ENCODE measurements around the gene GAD1.

The GAD1 gene

GRCh38 chr2:170818036-170818751 is 1.5 kb downstream of the GAD1 start:
- DNase-seq: no peak

DNA sequence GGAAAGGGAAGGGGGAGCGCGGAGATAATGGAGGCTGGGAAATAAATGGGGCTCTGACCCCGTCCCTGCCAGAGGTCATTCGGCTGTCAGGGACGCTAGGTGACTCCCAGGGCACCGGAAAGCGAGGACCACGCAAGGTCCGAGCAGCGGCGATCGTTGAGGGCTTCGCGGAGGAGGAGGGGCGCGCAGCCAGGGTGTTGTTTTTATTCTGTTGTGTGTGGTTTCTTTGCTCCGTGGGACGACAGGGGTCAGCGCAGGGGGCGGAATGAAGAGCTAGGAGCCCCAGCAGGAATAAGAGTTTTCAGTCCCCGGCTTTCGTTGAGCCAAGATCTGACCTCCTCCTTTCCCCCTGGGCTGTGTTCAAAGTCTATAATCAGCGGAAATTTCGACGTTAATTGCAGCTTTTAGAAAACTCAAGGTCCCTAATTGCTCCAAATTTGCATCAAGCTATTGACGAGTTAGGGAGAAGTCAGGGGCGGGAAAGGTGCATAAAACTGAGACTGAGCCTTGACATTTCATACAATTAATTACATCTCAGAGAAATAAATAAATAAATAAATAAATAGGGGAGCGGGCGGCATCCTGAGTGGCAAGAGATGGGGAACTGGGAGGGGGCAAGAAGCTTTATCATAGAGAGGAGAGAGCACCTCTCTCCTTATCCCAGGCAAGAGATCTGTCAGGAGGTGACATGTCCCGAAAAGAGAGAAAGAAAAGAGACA is 2.2 kb downstream of the GAD1 start:
- no peak for DNase-seq

DNA sequence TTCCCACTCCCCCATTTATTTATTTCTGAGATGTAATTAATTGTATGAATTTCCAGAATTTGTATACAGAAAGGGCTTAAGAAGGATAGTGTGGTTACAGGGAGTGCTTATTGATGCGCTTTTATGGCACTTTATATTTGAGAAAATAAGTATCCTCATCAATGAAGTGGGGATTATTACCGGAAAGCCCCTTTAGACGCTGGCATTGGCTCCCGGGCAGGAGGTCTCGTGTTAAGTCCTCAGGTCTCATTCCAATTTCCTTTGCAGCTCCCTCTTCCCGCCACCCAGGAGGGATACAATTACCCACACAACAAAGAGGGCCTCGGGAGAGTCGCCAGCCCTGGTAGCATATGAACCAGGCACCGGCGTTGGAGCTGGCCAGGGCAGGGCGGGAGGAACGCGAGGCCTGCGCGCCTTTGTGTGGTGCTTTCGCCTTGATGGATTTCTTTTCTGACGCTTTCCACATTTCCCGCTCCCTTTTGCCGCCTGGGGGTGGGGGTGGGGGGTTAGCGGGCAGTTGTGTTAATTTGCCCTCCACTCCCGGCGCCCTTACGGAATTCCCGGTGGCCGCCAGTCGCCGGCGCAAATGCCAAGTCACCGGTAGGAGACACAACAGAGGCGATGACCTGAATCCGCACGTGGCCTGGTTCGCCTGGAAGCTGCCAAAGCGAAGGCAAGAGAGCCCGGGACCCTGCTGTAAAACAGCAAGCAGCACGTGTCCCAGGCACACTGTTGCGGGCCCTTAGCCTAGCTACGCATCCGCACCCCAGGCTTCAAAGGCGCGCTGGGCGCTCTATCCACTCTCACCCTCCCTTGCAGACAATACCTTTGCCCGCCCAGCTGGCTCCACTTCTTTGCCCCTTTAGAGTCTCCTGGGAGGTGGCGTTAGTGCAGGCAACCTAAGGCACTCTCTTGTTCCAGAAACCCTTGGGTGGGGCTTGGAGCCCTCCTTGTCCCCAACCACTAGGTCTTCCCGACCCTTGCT is 3.3 kb downstream of the GAD1 start:
- no peak for DNase-seq

- DNase-seq: no peak
Measured at GRCh38 chr2:170820757-170821530, 4.3 kb downstream of the GAD1 start.

GRCh38 chr2:170821531-170822289 is 5.0 kb downstream of the GAD1 start:
- DNase-seq: no peak

DNA sequence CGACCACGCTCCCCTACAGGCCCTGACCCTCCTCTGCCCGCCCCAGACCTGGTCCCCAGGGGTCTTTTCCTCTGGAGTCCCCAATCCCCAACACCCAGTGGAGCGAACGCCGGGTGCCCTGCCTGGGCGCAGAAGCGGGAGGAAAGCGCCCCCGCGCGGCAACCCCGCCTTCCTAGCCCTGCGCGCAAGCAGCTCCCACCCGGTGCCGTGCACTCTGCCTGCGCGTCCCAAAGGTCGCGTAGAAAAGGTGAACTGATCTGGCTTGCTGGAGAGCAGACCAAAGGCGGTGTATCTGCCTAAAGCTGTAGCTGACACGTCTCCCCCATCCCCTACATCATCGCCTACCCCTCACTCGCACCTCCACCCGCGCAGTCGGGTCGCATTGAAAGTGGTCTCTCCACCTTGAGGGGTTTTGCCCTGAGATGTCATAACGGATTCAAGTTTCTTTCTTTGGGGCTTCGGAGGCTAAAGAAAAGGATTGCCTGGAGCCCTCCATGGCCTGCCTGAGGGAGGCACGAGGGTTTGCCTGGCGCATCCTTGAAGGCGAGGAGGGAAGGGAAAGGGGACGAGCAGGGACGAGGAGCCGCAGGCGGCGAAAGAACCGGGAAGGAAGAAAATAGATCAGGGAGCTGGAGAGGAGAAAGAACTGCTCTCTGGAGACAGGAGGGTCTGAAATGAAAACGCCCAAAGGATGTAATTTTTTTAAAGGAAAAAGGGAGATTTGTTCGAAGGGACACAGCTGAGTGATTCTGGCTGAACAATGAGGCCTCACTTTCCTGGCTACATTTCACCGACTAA is 5.8 kb downstream of the GAD1 start:
- DNase-seq: no peak

DNA sequence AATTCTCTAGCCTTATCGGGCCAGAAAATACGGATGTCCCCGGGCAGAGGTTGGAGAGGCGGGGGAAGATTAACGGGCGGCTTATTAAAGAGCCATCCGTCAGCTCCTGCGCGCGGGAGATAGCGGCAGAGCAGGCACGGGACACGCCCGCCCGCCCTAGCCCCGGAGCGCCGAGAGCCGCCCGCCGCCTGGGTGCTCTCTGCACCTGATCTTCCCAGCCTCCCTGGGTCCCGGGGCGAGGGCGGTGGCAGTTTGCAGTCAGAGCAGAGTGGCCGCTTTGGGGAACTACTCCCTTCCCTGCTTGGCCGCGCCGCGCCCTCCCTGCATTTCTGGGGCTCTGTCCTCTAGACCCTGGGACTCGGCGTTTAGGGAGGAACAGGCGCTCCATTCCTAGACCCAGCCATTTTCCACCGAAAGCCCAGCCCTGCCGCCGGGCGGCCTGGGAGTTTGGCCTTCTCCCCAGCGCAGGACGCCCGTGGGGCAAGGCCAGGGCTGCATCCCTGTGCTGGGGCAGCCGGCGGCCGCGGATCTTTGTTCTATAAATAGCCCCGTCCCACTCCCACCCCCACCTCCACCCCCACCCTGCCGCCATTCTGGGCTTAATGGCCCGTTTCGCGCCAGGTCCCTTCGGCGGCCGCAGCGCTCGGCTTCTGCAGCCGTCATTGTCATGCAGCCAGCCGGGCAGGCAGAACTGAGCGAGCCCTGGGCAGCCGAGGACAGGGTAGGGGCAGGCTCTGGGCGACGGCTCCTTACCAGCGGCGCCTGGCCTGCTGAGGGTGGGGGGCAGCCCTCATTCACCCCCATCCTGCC is 6.6 kb downstream of the GAD1 start:
- DNase-seq: no peak

DNA sequence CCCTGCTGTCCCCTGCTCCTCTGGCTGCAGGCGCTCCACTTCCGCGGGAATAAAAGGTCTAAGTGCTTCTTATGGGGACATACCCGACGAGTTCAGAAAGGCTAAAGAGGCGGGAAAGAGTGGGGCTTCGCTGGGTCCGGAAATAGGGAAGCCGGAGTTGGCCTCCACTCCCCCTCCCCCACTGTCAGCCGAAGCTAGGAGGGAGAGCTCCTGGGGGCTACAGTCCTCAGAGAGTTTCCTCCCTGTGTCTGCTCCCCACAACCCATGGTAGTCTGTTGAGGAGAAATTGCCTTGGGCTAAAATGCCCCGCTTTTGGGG is 7.2 kb downstream of the GAD1 start:
- DNase-seq: no peak

- DNase-seq: no peak
Measured at GRCh38 chr2:170824526-170825015, 7.9 kb downstream of the GAD1 start.

DNA sequence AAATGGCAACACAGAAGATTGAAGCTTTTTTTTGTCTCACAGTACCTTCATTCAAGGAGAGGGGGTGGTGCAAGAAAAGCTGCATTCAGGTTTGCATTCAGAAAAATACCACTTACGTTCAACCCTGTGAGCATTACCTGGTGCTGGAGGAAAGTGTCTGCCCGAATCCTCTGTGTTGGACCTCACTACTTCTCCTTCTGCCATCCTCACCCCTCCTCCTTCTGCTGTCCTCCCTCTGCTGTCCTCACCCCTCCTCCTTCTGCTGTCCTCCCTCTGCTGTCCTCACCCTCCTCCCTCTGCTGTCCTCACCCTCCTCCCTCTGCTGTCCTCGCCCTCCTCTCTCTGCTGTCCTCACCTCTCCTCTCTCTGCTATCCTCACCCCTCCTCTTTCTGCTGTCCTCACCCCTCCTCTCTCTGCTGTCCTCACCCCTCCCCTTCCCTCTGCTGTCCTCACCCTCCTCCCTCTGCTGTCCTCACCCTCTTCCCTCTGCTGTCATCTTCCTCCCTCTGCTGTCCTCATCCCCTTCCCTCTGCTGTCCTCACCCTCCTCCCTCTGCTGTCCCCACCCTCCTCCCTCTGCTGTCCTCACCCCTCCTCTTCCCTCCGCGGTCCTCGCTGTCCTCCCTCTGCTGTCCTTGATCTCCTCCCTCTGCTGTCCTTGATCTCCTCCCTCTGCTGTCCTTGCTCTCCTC is 11.3 kb downstream of the GAD1 start:
- no peak for DNase-seq

GRCh38 chr2:170828533-170828916 is 11.8 kb downstream of the GAD1 start:
- DNase-seq: no peak

DNA sequence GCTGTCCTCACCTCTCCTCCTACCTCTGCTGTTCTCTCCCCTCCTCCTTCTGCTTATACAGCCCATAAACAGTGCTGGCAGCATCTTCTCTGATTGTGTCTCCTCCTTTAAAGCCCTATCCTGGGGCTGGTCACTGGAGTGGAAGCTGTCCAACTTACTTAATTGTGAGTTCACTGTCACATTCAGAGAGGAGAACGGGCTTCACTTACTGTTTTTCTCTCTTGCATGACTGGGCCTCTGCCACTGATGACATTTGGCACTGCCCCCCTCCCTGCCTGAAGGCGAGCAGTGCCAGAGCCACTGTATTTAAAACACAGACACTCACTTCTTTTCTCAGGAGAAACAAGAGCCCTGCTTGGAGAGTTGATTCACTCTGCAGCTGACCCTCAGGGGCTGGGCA is 12.3 kb downstream of the GAD1 start:
- DNase-seq: no peak

- no peak for DNase-seq
Measured at GRCh38 chr2:170830166-170830565, 13.5 kb downstream of the GAD1 start.

DNA sequence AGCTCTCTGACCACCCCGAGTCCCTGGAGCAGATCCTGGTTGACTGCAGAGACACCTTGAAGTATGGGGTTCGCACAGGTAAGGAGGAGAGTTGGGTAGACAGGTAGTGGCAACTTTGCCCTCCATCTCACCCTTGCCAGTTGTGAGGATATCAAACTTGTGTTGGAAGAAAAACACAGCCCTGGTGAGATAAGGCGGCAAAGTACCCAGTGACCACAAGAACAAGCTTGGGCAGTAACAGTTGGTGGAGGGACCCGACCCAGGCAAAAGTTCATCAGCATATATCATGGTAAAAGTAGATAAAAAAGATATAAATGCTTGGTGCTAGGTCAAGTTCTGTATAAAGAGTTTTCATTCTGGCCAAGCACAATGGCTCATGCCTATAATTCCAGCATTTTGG is 14.4 kb downstream of the GAD1 start:
- DNase-seq: no peak

DNA sequence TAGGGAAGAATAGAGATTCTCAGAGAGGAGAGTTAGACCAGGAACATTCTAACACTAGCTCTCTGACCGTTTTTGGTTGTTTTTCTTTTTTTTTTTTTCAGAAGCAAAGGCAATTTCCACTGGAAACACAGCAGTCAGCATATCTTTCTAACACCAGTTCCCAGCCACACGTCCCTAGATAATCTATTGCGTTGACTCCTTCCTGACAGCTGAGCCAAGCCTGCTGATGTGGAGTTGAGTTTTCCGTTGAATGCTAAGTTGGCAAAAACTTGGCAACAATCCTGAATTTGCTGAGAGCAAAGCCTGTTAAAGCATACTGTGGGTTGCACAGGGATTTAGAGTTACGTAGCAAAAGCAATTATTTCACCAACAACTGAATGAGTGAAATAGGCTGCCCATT is 19.3 kb downstream of the GAD1 start:
- DNase-seq: no peak

DNA sequence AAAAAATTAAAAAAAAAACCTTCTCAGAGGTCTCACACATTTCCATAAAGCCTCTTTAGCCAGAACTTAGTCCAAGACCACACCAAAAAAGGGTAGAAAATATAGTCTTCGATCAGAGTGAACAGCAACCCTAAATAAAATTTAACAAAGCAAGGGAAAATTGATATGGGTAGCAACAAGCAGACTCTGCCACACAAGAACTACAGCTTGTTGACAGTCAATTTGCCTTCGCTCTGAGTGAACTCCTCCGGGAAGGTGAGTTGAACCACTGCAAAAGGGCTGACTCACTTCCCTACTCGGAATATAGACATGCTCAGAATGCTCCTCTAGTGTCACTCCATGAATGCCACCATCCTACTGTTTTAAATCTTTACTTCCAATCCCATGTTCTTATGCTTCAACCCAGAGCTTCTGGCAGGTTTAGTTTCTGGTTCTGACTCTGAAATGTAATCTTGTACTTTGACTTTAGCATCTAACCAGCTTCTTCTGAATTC is 24.1 kb downstream of the GAD1 start:
- DNase-seq: no peak

DNA sequence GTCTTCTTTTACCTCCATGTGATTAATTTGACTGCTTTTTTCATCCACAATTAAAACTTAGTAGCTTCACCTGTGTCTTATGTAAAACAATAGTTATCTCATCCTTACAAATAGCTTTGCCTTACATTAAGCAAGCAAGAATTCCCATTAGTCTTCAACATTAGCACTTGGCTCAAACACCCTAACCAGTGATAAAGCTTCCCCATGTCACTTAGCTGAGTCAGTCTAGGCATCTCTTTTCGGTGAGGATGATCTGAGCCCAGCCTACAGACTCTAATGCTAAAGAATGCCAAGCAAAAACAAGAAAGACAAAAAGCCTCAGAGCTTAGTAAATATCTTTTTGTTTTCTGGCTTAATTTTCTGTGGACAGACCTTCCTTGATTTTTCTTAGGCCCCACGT is 26.1 kb downstream of the GAD1 start:
- no peak for DNase-seq

GRCh38 chr2:170843656-170844055 is 27.0 kb downstream of the GAD1 start:
- DNase-seq: peak; percentile 28

DNA sequence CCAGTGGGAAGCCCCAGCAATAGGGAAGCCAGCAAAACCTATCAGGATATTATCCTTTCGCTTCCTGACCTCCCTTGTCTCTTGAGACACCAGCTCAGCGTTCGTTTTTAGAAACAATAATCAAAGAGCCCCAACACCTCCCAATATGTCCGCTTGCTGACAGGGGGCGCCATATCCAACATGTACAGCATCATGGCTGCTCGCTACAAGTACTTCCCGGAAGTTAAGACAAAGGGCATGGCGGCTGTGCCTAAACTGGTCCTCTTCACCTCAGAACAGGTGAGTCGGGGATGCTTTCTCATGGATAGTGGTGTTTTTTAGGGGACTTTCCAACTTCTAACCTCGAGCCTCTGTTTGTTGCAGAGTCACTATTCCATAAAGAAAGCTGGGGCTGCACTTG is 28.7 kb downstream of the GAD1 start:
- DNase-seq: no peak

Measured in T1000 (cell line).